NCI-H2227 treated with DMSO at 0.1 percent for 48 hours (cell line): ENCODE measurements around the gene LPIN1.
"Not testable (repeated sequence)": the region's sequence is repeated elsewhere in the genome, so short reads cannot be mapped to it uniquely, and the experiment has no call there.

ENCODE experiments used
- DNase-seq: peaks from one replicate; lab custom pipeline; 2025; lab: John Stamatoyannopoulos, UW

Gene LPIN1

DNA sequence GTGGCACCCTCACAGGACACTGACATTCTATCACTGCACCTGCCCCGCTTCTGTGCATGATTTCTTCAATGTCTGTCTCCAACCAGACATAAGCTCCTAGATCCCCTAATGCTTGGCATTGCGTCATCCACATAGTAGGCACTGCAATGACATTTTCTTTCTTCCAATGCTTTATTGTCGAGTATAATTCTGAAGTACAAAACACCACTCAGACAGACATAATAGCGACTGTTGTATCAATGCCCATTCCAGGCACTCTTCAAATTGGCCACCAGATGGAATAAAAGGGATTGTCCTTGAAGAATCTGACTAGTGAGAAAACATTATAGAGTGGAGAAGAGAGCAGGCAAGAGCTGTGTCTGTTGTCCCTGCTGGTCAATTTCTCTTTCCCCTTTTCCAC lies 89.0 kb downstream of the LPIN1 start:
- DNase-seq: no peak

DNA sequence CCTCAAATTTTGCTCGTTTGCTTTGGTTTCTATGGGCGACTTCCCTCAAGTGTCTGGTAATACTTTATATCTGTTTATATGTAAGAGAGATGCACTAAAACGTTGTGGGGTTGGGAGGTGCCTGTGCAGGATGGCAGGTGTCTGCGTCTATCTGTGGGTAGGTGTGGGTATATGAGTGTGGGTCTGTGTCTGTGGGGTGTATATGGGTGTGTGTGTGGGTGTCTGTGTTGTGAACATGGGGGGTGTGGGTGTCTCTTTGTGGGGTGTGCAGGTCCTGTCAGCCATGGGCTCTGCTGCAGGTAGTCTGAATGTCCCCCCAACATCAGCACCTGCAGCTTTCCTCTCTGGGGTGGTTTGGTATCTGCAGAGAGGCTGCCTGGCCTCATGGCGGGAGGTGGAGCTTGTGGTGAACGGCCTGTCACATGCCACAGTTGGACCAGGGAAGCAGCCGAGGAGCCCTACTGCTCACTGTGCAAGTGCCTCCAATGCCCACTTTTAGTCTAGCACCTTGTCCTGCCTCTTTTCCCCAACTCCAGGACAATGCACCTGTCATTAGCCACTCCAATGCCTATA lies 90.3 kb downstream of the LPIN1 start:
- no peak for DNase-seq

- DNase-seq: no peak
These were observed 91.7 kb downstream of the LPIN1 start for GRCh38 chr2:11837875-11838734.

- DNase-seq: peak; percentile 56
These were observed 93.5 kb downstream of the LPIN1 start for GRCh38 chr2:11839916-11840315.

- DNase-seq: no peak
These were observed 95.9 kb downstream of the LPIN1 start for GRCh38 chr2:11842336-11842735.

- DNase-seq: not testable (repeated sequence)
These were observed 98.4 kb downstream of the LPIN1 start for GRCh38 chr2:11844798-11845197.

- DNase-seq: not testable (repeated sequence)
These were observed 101.5 kb downstream of the LPIN1 start for GRCh38 chr2:11847935-11848334.

DNA sequence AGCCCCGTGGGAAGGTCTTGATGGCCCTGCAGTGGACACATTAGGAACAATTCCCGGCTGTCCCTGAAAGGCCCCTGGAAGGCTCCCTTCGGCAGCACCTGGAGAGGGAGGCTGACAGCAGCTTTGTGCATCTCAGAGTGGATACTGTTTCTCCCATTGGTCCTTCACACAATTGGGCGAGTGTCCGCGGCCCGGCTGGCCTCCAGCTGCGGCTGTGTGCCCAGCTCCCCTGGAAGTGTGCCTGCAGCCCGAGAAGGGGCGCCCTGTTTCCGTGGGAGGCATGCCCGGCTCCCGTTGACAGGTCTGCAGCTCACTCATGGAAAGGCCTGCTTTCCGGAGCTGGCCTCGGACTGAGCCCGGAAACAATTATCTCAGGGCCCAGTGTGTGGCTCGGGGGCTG lies 103.7 kb downstream of the LPIN1 start:
- DNase-seq: no peak

GRCh38 chr2:11852526-11853196 lies 106.2 kb downstream of the LPIN1 start:
- no peak for DNase-seq

DNA sequence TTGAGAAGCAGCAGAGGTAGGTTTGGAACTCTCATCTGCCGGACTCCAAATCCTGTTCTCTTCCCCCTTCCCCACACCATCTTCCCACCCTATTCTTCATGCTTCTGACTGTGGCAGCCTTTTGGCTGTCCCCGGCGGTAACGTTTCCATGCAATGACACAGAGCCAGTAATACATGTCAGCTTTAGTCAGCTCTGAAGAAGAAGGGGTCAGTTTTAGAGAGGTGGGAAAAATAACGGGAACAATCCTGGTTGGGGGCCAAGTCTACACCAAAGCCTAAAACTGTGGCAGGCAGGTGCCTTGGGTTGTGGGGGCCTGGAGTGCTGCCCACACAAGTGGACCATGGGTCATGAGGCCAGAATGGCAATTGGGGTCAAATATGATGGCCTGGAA lies 106.8 kb downstream of the LPIN1 start:
- DNase-seq: no peak

DNA sequence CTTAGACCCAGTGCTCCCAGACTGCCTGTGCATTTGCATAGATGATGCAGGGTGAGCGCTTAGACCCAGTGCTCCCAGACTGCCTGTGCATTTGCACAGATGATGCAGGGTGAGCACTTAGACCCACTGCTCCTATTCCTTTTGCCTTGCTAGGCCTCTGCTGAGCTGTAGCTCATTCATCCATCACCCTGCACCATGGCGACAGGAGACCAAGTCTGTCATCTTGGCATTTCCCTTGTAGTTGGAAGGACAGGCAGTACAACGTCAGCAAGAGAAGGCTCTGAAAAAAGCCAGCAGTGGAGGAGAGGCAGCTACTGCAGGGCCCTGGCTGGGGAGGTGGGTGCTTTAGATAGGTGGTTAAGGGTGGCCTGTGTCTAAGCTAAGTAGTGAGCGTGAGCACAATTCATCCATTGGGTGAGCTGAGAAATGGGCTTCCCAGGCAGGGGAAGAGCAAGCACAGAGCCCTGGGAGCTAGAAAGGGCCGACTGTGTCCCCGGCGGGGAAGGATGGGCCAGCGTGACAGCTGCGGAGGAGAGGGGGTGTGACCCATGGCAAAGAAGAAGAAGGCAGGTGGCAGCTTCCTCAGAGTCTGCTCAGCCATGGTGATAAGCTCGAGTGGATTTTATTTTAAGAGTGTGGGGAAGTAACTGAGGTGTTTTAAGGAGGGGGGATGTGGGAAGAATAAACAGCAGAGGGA lies 108.8 kb downstream of the LPIN1 start:
- DNase-seq: no peak

DNA sequence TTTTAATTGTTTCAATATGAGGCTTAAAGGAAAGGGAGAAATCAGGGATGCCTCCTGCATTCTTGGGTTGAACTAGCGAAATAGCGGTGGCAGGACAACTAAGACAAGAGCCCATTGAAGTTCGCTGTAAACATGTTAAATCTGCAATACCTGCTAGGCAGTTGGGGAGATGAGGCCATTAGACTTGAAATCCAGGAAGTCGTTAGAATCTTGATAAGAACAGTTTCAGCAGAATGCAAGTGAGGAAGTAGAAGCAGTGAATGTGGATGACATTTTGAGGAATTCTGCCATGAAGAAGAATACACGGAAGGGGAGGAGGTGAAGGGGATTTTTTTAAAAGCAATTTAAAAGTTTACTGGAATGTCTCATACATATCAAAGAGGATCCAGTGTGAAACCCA lies 109.7 kb downstream of the LPIN1 start:
- DNase-seq: no peak

DNA sequence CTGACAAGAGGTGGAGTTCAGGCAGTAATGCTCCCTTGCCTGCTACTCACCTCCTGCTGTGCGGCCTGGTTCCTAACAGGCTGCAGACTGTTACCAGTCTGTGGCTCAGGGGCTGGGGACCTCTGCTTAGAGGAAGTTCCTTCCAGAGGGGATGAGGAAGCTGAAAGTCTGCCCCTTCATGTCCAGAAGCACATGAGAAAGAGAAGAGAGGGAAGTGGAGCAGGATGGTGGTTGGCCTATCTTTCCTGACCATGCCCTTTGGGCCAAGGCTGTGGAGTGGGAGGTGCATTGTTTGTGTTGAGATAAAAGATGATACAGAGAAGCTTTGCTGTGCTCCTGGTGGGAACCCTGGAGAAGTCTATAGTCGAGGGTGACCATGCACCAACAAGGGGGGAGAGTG lies 112.5 kb downstream of the LPIN1 start:
- DNase-seq: no peak

GRCh38 chr2:11859975-11860374 lies 113.5 kb downstream of the LPIN1 start:
- not testable (repeated sequence) for DNase-seq

DNA sequence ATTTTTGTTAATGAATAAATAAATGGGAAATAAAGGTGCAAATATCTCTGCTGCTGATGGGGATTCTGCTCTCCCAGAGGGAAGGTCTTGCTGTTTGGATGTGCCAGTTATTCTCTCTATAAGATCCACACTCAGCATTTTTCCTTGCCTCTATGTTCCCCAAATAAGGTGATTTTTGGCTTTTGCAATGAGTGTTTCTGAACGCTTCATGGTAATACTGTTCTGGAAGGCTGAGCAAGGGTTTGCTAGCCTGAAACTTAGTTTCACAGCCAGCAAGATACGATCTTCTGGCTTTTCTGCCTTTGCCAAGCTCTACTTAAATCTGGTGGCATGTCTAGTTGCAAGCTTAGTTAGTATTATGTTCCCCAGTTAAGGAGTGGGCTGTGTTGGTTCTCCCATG lies 114.6 kb downstream of the LPIN1 start:
- DNase-seq: no peak

DNA sequence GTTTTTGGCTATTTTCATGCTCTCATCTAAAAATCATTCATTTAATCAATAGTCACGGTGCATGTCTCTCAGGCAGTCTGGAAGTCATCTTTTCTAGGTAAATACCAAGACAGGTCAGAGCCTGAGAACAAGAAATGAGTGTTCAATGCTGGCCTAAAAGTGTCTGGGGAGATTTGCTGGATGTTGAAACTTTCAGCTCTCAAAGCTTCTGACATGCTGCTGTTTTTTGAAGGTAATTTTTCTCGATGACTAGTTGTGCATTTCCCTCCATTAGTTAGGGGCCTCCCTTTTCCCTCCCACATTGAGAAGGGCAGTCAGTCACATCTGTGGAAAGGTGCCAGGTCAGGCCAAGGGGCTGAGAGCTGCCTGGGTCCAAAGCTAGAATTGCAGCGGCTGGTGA lies 115.6 kb downstream of the LPIN1 start:
- DNase-seq: no peak

- no peak for DNase-seq
These were observed 116.7 kb downstream of the LPIN1 start for GRCh38 chr2:11863103-11863502.

- no peak for DNase-seq
These were observed 117.3 kb downstream of the LPIN1 start for GRCh38 chr2:11863513-11864328.

DNA sequence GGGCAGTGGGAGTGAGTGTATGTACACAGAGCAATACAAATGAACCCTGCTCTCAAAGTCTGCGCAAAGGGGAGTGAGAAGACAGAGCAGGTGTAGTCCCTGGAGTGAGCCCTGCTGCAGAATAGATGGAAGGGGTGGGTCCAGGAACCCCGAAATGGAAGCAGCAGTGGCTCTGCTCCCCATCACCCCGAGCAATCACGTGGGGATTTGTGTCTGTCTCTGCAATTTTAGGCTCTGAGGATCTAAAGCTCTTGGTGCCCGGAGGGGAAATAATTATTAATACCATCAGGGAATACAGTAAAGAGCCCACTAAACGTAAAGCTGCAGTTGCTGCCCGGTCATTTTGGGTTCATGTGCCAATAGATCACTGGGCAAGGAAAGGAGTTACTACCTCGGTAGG lies 118.3 kb downstream of the LPIN1 start:
- no peak for DNase-seq

DNA sequence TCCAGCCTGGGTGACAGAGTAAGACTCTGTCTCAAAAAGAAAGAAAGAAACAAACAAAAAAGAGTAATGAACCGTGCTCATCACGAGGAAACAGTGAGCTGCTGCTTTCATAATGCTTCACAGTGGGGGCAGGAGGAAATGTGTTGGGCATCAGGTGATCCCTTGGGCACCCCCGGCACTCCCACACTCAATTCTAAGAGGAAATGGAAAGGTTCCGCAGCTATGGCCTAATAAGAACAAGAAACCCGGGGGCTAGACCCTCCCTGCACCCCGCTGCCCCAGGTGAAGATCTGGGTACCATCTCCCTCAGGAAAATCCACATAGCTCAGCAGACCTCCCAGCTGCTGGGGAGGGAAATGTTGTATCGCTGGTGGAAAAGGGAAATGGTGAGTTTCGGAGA lies 118.9 kb downstream of the LPIN1 start:
- no peak for DNase-seq

GRCh38 chr2:11865805-11866204 lies 119.4 kb downstream of the LPIN1 start:
- no peak for DNase-seq
